Measurements from ENCODE around the gene AFMID. TPM values are rescaled to one million over a fixed set of nuclear protein-coding genes. Genes with fewer than 3 reads are reported as not detected.
"Not testable (repeated sequence)": the region's sequence is repeated elsewhere in the genome, so short reads cannot be mapped to it uniquely, and the experiment has no call there.

The AFMID gene
- total RNA-seq, 1 experiment from 2014 or later = 25.6 TPM

DNA sequence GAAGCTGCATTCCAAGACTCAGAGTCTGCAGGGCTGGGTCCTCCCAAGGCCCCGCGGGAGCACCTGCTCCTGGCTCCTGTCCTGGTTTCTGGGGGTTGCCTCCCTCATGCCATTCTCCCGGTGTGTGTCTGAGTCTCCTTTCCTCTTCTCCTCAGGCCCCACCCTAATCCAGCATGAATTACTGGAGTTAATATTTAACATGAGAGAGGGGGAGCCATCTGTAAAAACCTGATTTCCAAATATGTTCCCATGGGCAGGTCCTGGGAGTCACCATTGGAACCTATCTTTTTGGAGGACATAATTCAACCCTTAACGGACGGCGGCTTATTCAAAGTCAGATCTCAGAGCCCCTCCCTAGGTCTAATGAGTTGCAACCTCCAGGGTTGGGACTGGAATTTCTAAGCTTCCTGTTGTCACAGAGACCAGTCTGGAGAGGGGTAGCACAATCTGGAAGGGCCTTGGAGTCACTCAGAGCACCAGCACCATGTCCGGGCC, 35.6 kb upstream of the AFMID start:
- DNase-seq (ENCODE audit: low read depth) = no peak

DNA sequence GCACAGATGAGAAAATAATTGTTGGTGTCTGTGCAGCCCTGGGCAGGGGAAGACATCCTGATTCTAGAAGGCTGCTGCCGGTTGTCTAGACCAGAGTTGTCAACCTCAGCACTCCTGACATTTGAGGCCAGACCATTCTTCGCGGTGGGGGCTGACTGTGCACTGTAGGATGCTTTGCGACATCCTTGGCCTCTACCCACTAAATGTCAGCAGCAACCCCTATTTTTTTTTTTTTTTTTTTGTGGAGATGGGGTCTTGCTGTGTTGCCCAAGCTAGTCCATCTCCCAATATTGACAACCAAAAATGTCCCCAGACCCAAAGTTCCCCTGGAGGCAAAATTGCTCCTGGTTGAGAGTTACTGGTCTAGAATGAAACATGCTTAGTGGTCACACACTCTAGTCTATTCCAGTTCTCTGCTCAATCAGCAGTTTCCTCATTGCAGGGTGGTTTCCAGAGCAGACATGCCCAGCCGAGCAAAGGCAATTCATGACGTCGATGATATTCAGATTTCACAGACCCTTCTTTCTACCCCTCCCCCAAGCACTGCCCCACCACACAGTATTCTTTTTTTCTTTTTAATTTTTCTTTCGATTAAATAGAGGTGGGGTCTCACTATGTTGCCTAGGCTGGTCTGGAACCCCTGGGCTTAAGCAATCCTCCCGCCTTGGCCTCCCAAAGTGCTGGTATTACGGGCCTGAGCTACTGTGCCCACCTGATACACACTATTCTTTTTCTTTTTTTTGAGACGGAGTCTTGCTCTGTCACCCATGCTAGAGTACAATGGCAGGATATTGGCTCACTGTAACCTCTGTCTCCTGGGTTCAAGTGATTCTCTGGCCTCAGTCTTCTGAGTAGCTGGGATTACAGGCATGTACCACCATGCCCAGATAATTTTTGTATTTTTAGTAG, 32.0 kb upstream of the AFMID start:
- no peak for DNase-seq (ENCODE audit: low read depth)

DNA sequence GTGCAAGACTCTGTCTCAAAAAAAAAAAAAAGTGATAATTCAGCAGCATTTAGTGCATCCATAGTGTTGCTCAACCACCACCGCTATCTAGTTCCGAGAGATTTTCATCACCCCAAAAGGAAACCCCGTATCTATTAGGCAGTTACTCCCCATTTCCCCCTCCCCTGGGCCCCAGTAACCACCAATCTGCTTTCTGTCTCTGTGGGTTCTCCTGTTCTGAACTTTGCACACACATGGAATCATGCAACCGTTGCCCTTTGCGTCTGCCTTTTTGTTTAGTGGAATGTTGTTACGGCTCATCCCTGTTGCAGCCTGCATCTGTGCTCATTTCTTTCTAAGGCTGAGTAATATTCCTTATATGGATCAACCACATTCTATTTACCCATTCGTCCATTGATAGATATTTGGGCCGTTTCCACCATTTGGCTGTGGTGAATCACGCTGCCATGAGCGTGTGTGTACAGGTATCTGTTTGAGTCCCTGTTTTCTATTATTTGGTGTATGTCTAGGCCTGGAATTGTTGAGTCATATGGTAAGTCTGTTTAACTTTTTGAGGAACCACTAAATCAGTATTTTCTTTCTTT, 27.5 kb upstream of the AFMID start:
- DNase-seq (ENCODE audit: low read depth) = no peak

DNA sequence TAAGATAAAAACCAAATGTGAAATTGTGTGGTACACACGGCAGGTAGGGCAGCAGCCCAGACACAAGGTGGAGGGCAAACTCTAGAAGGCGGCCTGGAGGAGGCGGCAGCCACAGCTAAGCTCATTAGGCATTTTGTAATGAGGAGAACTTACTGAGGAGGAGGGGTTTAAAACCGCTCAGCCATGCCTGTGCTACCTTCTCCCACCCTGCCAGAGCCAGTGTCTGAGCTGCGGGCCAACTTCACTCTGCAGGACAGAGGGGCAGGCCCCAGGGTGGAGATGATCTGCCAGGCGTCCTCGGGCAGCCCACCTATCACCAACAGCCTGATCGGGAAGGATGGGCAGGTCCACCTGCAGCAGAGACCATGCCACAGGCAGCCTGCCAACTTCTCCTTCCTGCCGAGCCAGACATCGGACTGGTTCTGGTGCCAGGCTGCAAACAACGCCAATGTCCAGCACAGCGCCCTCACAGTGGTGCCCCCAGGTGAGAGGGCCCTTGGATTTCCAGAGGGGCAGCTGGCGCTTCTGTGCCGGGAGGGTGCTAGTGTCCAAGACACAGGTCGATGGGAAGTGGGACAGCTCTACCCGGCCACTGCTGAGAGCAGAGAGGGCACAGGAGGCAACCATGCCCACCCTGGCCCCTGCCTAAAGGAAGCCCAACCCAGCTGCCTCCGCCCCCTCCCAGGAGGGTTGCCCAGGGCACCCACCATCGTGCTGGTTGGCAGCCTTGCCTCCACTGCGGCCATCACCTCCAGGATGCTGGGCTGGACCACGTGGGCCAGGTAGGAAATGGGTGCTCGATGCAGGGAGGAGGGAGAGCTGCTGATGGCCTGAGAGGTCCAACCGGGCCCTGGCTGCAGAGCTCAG, 23.0 kb upstream of the AFMID start:
- DNase-seq (ENCODE audit: low read depth) = no peak

DNA sequence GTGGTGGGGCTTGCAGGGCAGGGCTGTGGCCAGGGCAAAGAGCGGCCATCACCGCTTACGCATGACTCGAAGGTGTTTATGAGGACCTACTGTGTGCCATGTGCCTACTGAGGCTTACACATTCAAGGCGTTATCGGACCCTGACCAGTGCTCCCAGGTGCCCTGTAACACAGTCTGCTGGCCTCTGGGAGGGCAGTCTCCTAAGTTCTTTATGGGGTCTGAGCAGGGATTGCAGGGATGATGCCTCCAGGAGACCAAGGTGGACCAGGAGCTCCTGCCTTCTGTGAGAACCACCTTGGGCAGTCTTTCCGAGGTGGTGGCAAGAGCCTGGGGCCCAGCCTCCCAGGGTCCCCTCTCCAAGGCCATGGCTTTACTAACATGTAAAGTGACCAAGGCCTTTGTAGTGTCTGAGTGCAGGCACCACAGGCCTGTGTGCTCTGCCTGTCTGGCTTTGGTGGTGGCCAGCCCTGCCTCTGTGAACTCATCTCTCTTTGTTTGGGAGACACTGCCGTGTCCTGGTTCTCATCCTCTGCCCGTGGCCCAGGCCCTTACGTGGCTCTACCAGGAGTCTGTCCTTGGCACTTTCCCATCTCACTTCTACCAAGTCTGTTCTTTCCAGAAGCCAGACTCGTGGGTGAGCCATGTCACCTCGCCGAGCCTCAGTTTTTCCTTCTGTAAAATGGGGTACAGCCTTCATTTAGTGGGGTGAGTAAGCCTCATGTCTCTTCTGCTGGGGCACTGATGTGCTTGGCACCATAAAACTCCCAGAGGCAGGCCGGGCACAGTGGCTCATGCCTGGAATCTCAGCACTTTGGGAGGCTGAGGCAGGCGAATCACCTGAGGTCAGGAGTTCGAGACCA, 22.2 kb upstream of the AFMID start:
- no peak for DNase-seq (ENCODE audit: low read depth)

DNA sequence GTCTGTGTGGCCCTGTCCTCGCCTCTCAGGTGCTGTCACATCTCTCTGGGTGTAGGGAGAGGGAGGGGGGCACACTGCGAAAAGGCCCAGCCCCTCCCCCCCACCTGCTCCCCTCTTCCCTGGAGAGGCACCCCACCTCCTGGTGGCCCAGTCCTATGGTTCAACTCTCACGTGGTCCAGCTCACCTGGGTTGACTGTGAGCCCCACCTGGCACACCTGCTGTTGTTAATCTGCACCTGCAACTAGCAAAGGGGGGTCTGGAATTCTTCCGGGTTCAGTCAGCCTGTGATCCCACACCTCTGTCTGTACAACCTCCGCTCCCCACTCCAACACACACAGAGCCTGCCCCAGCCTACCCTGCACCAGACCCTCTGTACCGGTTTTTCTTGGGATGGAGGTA, 20.7 kb upstream of the AFMID start:
- no peak for DNase-seq (ENCODE audit: low read depth)

DNA sequence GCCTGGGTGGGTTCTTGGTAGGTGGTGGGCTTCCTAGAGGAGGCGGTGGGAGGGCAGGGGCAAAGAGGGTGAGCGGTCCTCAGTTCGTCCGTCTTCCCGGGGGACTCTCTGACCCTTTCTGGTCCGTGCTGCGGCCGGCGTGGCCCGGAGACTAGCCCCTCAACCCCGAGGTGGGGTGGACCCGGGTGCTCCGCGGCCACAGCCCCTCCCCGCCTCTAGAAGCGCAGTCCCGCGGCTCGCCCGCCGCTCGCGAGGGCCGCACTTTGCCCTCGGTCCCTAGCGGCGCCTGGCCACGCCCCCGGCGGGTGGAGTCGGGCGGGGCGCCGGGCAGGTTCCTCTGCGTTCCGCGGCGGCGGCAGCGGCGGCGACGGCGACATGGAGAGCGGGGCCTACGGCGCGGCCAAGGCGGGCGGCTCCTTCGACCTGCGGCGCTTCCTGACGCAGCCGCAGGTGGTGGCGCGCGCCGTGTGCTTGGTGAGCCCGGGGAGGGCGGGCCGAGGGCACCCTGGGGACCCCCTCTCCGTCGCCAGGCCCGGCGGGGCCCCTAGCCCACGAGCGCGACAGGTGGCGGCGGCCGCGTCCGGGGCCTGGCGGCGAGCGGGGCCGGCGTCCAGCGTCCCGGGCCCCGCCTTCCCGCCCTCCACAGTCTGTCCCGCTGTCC, 18.8 kb upstream of the AFMID start, which contains the start of gene SYNGR2:
TSS of gene SYNGR2 (plus strand) at position 340 of the 661 bp plus-strand sequence. CDS start at position 376, 36 bp downstream.
- no peak for DNase-seq (ENCODE audit: low read depth)

DNA sequence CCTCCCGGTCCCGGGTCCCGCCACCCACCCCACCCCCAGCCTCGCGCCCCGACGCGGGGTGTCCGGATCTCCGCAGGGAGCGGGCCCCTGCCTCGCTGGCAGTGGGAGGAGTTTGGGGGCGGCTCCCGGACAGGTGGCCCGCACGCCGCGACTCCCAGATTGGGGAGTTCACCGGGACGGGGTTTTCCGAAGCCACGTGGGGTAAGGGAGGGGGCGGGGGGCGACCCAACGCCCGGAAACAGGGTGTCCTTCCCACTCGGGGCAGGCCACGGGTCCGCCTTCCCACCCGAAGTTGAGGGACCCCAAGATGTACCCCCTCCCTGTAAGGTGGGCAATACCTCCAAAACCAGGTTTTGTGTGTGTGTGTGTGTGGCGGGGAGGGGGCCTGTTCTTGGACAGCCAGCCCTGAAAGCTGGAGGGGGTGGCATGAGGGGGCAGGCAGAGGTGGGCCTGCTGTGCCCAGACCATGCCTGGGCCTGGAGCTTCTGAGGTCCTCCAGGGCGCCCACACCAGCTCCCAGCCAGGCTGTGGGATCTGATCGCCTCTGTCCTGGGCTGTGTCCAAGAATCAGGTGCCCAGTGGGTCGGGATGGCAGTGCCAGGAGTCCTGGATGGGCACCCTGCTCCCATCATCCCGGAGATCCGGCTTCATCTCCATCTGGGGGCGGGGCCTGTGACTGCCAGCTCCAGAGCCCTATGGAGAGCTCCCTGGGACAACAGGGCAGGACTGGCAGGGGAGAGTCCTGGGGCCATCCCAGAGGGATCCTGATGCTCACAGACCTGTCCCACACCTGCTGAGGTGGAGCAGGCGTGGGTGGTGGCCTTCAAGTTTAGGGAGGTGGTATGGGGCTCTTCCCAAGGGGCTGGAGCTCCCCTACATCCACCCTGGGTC, 18.0 kb upstream of the AFMID start:
- peak; percentile 39 for DNase-seq (ENCODE audit: low read depth)

DNA sequence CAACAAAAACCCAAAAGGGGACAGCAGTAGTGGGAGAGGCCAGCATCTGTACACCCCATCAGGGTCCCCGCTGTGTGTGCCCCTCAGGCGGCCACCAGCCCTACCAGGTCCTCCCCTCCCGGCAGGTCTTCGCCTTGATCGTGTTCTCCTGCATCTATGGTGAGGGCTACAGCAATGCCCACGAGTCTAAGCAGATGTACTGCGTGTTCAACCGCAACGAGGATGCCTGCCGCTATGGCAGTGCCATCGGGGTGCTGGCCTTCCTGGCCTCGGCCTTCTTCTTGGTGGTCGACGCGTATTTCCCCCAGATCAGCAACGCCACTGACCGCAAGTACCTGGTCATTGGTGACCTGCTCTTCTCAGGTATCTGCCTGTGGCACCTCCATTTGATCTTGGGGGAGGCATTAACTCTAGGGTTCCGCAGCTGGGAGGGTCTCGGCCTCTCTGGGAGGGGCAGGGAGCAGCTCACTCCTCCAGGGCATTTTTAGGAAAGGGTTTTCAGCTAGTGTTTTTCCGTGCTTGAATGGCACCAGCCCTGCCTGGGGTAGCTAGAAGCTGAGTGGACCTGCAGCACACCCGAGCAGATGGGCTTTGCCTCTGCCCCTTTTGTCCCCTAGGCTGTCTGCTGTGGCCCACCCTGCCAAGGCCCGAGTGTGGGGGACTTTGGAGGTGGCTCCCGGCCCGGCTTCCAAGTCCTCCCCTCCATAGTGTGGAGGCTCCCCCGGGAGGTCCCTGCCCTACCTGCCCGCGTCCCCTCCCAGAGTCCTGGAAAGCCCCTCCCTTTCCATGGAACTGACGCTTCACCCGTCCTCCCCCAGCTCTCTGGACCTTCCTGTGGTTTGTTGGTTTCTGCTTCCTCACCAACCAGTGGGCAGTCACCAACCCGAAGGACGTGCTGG, 16.2 kb upstream of the AFMID start:
- DNase-seq (ENCODE audit: low read depth) = no peak

DNA sequence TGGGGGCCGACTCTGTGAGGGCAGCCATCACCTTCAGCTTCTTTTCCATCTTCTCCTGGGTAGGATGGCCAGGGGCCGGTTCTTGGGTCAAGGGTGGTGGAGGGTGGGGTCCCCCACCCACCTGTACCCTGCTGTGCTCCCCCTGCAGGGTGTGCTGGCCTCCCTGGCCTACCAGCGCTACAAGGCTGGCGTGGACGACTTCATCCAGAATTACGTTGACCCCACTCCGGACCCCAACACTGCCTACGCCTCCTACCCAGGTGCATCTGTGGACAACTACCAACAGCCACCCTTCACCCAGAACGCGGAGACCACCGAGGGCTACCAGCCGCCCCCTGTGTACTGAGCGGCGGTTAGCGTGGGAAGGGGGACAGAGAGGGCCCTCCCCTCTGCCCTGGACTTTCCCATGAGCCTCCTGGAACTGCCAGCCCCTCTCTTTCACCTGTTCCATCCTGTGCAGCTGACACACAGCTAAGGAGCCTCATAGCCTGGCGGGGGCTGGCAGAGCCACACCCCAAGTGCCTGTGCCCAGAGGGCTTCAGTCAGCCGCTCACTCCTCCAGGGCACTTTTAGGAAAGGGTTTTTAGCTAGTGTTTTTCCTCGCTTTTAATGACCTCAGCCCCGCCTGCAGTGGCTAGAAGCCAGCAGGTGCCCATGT, 15.4 kb upstream of the AFMID start:
- not testable (repeated sequence) for DNase-seq (ENCODE audit: low read depth)

DNA sequence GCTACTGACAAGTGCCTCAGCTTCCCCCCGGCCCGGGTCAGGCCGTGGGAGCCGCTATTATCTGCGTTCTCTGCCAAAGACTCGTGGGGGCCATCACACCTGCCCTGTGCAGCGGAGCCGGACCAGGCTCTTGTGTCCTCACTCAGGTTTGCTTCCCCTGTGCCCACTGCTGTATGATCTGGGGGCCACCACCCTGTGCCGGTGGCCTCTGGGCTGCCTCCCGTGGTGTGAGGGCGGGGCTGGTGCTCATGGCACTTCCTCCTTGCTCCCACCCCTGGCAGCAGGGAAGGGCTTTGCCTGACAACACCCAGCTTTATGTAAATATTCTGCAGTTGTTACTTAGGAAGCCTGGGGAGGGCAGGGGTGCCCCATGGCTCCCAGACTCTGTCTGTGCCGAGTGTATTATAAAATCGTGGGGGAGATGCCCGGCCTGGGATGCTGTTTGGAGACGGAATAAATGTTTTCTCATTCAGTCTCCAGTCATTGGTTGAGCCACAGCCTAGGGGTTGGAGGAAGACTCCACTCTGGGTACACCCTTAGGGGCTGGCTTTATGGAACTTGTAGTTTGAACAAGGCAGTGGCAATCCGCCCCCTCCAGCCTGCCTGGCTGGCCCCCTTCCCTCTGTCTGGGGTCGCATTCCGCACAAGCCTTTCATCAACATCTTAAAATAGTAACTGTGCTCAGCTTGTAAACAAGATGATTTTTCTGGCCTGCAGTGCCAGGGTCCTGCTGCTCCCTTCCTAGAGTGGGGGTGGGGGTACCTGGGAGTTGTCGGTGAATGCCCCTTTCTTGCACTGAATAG, 14.7 kb upstream of the AFMID start:
- no peak for DNase-seq (ENCODE audit: low read depth)

DNA sequence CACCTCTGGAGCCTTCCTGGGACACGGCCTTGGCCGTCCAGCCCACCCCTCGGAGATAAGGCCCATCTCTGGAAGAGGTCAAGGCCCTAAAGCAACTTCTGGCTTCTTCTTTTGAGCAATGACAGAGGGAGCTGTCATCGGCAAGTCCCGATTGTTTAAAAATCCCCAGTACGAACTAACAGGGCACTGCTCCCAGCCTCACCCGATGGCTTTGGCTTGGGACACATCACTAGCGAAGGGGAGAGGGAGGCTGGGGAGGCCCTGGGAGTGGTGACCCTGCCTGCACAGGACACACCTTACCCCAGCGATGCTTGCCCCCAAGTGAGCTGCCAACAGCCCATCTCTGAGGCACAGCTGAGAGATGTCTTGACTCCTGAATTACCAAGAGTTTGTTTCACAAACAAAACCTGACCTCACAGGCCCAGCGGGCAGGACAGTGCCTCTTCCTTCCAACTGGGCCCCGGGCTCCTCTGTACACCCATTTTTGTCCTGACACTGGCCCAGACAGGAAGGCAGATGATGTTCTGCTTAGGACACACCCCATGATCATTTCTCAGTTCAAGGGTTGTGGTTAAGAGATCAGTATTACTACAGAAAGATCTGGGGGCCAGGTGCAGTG, 14.0 kb upstream of the AFMID start:
- no peak for DNase-seq (ENCODE audit: low read depth)

DNA sequence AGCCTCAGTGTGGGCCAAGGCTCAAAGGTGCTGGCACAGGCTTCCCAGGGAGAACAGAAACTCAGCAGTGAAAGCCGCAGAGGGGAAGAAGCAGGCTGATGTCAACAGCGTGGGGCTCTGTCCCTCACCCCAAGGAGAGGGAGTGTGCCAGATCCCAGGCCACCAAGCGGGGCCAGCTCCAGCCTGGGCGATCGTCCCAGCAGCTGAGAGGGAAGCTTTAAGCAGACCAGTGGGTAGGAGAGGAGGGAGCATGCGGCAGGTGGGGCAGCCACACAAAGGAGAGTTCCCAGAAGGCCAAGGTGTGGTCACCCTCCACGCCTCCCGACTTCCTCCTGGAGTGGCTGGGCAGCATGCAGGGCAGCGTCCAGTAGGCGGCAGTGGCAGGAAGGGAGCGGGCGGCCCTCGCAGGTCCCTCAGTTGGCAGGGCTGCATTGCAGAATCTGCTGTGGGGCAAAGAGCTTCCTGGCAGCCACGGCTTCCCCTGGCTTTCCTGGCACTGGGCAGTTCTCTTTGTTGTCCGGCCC, 12.8 kb upstream of the AFMID start:
- no peak for DNase-seq (ENCODE audit: low read depth)

DNA sequence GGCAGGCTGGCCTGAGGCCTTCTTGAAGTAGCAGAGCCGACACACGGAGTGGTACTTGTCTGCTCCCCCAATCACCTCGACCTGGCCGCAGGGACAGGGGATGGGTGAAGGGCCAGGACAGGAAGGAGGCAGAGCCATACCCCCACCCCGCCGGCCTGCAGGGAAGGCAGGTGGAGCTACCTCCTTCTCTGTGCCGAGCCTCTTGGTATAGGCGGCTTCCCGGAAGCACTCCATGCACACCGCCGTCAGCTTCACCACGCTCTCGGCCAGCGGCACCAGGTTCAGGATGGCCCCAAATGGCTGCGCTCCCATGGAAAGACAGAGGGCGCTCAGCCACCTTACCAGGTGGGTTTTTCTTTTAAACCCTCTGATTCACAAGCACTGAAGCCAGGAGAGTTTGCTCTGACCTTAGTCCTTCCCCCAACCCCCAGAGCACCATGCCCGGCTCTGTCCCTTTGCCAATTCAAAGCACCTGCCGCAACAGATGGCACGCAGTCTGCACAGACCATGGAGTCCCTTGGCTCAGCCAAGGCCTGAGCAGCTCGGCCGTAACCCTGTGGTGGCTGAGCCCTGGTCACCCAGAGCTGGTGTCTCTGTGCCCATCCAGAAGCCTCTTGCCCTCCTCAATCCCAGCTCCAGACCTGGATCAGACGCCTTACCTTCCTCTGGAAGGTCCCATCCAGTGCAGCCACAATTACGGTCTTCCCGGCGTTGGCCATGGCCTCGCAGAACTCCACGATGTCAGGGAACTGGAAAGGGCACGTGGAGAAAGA, 12.1 kb upstream of the AFMID start:
- no peak for DNase-seq (ENCODE audit: low read depth)

DNA sequence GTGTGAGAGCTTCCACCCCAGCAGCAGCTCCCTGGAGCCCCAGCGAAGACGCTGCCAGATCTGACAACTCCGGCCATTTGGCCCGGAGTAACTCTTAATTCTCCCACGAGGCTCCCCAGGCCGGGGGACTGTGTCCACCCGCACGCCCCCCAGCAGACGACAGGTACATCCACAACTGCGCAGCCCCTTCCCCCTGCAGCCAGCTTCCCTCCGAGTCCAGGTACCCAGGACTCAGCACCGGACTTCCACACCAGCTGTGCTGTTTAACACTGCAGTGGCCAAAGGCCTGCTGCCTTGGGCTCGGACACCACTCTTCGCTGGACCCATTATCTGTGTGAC, 11.6 kb upstream of the AFMID start:
- no peak for DNase-seq (ENCODE audit: low read depth)

Measured in LHCN-M2 (cell line).